ENCODE measurements around the gene WDR88. TPM values are rescaled to one million over a fixed set of nuclear protein-coding genes. Genes with fewer than 3 reads are reported as not detected.

Gene WDR88
- total and polyA plus RNA-seq, 3 experiments from 2014 or later: 0.25 TPM; not detected in 2

DNA sequence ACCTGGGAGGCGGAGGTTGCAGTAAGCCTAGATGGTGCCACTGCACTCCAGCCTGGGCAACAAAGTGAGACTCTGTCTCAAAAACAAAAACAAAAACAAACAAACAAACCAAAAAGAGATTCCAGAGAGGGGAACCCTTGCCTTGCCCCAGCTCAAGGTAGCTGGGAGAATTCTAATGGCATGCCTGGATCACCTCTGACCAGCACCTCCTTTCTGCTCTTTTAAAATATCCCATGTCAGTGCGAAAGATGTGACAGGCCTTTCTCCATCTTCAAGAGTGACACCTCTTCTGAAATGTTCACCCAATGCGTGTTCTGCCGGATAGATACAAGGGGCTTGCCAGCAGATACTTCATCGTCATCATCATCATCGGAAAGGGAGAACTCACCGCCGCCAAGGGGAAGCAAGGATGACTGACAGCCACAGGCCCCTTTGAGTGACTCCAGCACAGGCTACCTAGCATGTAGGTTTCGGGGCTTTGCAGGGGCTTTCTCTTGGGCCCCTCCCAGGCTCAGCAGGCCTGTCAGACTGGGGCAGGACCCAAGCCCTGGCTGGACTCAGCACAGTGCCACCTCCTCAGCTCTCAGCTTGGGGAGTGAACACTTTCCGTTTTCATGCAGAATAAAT, 43.4 kb downstream of the WDR88 start:
- peaks cover 0 to 4% (median 4%) of the 10 kb centered on the region in 5 donors for H3K9me3 Mint-ChIP-seq
- H3K27me3 ChIP-seq (ENCODE audit: insufficient read depth, low read length, poor library complexity, severe bottlenecking): no peaks in the 10 kb centered on the region
- H3K4me3 ChIP-seq (ENCODE audit: low read length): no peak overlapping the region
- ChIA-PET POLR2A (interaction anchor here (1.1 to 3.0 kb wide), 2 partner anchors 14 to 18 kb away, joined by 3 to 62 read pairs; no protein-coding TSS in a partner anchor), CTCF (interaction anchor here (2.6 to 4.5 kb wide), 4 partner anchors 9 to 49 kb away, joined by 13 to 80 read pairs (median 24); no protein-coding TSS in a partner anchor)
- H3K36me3 ChIP-seq (ENCODE audit: insufficient read depth, low read length): no peaks in the 10 kb centered on the region
- H3K27me3 Mint-ChIP-seq: peaks cover 4 to 9% of the 10 kb centered on the region in 2 donors
- peak overlapping the region; percentile 97 for H3K27ac ChIP-seq (ENCODE audit: low read depth, low read length)
- H3K4me3 Mint-ChIP-seq: peak overlapping the region; percentile 93 to 98 (median 97)
- peaks cover 19% of the 10 kb centered on the region for H3K4me1 ChIP-seq (ENCODE audit: insufficient read depth, low read length)
- DNase-seq: no peak
- peaks cover 39 to 68% (median 45%) of the 10 kb centered on the region in 3 donors for H3K4me1 Mint-ChIP-seq
- peak overlapping the region in 7 of 8 donors; percentile 45 to 100 (median 98) for H3K27ac Mint-ChIP-seq
- peaks cover 0 to 10% (median 4%) of the 10 kb centered on the region in 3 donors for H3K36me3 Mint-ChIP-seq
- no peaks in the 10 kb centered on the region for H3K9me3 ChIP-seq (ENCODE audit: low read length)

DNA sequence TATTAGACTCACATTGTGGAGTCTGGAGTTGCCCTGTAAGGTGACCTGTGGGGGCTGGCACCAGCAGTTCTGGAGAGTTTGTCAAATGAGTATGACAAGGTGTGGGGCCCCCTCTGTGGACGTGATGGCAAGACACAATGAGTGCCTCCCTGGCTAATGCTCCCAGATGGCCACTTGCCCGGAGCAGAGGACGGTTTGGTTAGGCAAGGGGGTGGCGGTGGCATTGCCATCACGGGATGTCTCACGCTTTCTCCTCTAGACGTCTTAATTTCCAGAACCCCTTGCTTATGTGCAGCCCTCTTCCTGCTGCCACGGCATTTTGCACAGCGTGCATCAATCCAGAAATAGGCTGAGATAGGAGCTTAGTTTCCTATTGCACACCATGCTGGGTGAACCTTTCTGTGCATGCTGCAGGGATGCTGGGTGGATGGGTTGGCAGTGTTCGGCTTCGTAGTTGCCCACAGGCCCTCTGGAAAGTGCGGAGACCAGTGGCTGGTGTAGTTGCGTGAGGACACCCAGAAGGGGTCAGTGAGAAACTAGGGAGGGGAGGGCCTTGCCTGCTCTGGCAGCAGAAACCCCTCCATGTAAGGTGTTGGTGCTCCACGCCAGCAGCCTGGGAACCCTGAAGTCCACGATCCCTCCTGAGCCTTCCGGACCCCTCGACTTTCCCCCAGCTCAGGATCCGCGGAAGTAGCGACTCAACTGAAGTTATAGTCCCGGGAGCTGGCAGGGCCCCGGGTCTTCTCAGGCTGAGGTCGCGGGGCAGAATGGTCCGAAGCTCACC, 44.2 kb downstream of the WDR88 start:
- Histone ChIP-seq H3K27ac (ENCODE audit: low read depth, low read length) (peak overlapping the region; percentile 97), H3K4me1 (ENCODE audit: insufficient read depth, low read length) (peaks cover 19% of the 10 kb centered on the region), H3K4me3 (ENCODE audit: low read length) (peak overlapping the region; percentile 97), H3K27me3 (ENCODE audit: insufficient read depth, low read length, poor library complexity, severe bottlenecking) (no peaks in the 10 kb centered on the region), H3K36me3 (ENCODE audit: insufficient read depth, low read length) (no peaks in the 10 kb centered on the region), H3K9me3 (ENCODE audit: low read length) (no peaks in the 10 kb centered on the region)
- ChIA-PET POLR2A (interaction anchor here (1.0 to 3.0 kb wide), 8 partner anchors 9 to 996 kb away, joined by 3 to 62 read pairs (median 6); partner anchors contain the start of genes ANKRD27, LSM14A and NUDT19), CTCF (interaction anchor here (0.7 to 4.5 kb wide), 16 partner anchors 8 to 996 kb away, joined by 3 to 80 read pairs (median 8); partner anchors contain the start of genes LSM14A and SLC7A10)
- peaks cover 0 to 10% (median 4%) of the 10 kb centered on the region in 3 donors for H3K36me3 Mint-ChIP-seq
- H3K9me3 Mint-ChIP-seq: peaks cover 0 to 4% (median 4%) of the 10 kb centered on the region in 5 donors
- peak overlapping the region; percentile 93 to 98 (median 97) for H3K4me3 Mint-ChIP-seq
- no peak for DNase-seq
- peak overlapping the region; percentile 98 to 100 (median 99) for H3K27ac Mint-ChIP-seq
- peaks cover 38 to 67% (median 46%) of the 10 kb centered on the region in 3 donors for H3K4me1 Mint-ChIP-seq
- peaks cover 4 to 9% of the 10 kb centered on the region in 2 donors for H3K27me3 Mint-ChIP-seq

DNA sequence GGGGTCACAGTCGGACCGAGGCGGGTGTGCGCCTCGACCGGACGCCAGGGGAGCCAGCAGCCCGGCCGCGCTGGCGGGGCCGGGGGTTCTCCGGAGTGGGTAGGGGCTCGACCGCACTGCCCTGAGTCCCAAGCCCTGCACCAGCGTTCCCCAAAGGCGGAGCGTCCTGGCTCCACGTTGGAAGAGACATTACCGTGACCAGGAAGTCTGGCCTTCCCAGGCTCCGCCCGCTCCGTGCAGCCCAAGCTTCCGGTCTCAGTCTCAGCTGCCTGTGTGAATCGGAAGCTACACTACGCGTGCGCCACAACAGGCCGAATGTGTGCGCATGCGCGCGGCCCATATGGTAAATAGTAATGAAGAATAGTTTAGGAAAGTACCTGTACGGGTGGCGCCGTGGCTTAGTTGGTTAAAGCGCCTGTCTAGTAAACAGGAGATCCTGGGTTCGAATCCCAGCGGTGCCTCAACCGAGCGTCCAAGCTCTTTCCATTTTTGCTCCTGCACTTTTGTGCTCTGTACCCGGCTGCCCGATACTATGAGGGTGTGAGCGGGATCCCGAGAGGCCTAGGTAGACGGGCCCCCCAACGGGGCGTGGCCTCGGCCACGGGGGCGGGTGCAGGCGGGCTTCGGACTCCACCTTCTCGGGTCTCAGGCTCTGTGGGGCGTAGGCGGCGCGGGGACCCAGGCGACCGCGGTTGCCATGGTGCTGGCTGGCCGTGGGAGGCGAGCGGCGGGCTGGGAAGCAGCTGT, 44.9 kb downstream of the WDR88 start:
- Histone ChIP-seq H3K4me3 (ENCODE audit: low read length) (peak overlapping the region; percentile 97), H3K4me1 (ENCODE audit: insufficient read depth, low read length) (peaks cover 19% of the 10 kb centered on the region), H3K27me3 (ENCODE audit: insufficient read depth, low read length, poor library complexity, severe bottlenecking) (no peaks in the 10 kb centered on the region), H3K9me3 (ENCODE audit: low read length) (no peaks in the 10 kb centered on the region), H3K27ac (ENCODE audit: low read depth, low read length) (peak overlapping the region; percentile 97), H3K36me3 (ENCODE audit: insufficient read depth, low read length) (no peaks in the 10 kb centered on the region)
- H3K27ac Mint-ChIP-seq: peak overlapping the region; percentile 98 to 100 (median 99)
- H3K27me3 Mint-ChIP-seq: peaks cover 4 to 9% of the 10 kb centered on the region in 2 donors
- H3K4me1 Mint-ChIP-seq: peaks cover 35 to 63% (median 41%) of the 10 kb centered on the region in 3 donors
- peak overlapping the region; percentile 93 to 98 (median 97) for H3K4me3 Mint-ChIP-seq
- DNase-seq: peak; percentile 86 to 99 (median 98)
- H3K9me3 Mint-ChIP-seq: peaks cover 0 to 4% (median 4%) of the 10 kb centered on the region in 5 donors
- peaks cover 0 to 10% (median 4%) of the 10 kb centered on the region in 3 donors for H3K36me3 Mint-ChIP-seq
- CTCF ChIA-PET: interaction anchor here (0.7 to 4.5 kb wide), 17 partner anchors 10 to 995 kb away, joined by 3 to 80 read pairs (median 7); partner anchors contain the start of genes LSM14A and SLC7A10
- POLR2A ChIA-PET: interaction anchor here (1.0 to 3.0 kb wide), 9 partner anchors 10 to 995 kb away, joined by 3 to 62 read pairs (median 5); partner anchors contain the start of genes ANKRD27, LSM14A and NUDT19

DNA sequence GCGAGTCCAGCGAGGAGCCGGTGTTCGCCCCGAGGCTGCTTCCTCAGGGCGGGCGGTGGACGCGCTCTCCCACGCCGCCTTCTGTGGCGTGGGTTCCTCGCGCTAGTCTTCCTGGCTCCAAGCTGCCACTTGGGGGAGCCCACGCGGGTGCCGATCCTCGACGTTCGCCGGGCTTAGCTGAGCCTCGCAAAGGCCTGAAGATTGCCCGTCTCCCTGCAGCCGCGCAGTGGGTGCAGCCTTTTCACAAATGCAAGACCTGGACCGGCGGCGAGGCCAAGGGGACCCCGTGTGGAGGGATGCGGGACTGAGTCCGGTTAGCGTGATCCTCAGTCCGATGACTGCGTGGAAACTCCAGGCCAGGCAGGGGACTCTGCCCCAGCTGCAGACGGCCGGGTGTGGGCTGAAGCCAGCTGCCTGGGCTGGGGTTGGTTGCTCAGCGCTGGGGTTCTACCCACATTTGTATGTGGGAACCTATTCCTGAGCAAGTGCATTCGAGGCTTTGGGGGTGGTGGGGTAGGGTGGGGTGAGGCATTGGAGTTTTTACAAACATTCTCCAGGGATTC, 45.6 kb downstream of the WDR88 start:
- Mint-ChIP-seq H3K4me3 (peak overlapping the region; percentile 93 to 98 (median 97)), H3K27ac (peak overlapping the region; percentile 82 to 100 (median 99)), H3K4me1 (peaks cover 29 to 57% (median 35%) of the 10 kb centered on the region in 3 donors), H3K9me3 (peaks cover 0 to 4% (median 4%) of the 10 kb centered on the region in 5 donors), H3K27me3 (peaks cover 4 to 9% of the 10 kb centered on the region in 2 donors), H3K36me3 (peaks cover 0 to 10% (median 2%) of the 10 kb centered on the region in 3 donors)
- H3K27ac ChIP-seq (ENCODE audit: low read depth, low read length): peak overlapping the region; percentile 97
- ChIA-PET POLR2A (interaction anchor here (1.0 to 3.0 kb wide), 7 partner anchors 11 to 995 kb away, joined by 3 to 62 read pairs (median 6); partner anchors contain the start of genes ANKRD27, LSM14A and NUDT19), CTCF (interaction anchor here (0.9 to 4.5 kb wide), 16 partner anchors 10 to 994 kb away, joined by 3 to 80 read pairs (median 7); partner anchors contain the start of gene LSM14A)
- H3K9me3 ChIP-seq (ENCODE audit: low read length): no peaks in the 10 kb centered on the region
- peak in 2 of 5 donors; percentile 75 to 88 for DNase-seq
- H3K36me3 ChIP-seq (ENCODE audit: insufficient read depth, low read length): no peaks in the 10 kb centered on the region
- H3K4me3 ChIP-seq (ENCODE audit: low read length): peak overlapping the region; percentile 97
- H3K4me1 ChIP-seq (ENCODE audit: insufficient read depth, low read length): peaks cover 19% of the 10 kb centered on the region
- H3K27me3 ChIP-seq (ENCODE audit: insufficient read depth, low read length, poor library complexity, severe bottlenecking): no peaks in the 10 kb centered on the region

DNA sequence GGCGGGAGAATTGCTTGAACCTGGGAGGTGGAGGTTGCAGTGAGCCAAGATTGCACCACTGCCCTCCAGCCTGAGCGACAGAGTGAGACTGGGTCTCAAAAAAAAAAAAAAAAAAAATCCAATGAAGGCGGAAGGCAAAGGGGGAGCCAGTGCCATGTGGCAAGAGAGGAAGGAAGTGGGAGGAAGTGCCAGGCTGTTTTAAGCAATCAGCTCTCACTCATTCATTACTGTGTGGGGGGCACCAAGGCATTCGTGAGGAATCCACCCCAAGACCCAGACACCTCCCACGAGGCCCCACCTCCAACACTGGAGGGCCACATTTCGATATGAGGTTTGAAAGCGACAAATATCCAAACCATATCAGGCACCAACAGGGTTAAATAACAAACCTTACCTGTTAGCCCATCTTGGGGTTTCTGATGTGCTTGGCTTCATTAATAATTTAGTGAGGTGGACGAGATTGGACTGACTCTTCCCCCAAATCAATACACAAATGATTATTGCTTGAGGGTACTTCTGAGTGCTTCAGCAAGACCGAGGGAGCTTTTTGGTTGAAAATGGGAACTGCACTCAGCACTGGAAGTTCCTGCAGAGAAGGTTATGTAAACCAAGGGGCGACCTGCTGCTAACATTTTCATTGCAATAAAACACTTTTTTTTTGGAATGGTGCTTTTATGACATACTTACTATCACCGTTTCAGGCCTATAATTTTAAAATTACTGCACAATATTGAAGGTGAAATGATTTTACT, 54.7 kb downstream of the WDR88 start:
- Mint-ChIP-seq H3K4me1 (peaks cover 6 to 11% (median 10%) of the 10 kb centered on the region in 3 donors), H3K27me3 (peaks cover 3 to 9% of the 10 kb centered on the region in 2 donors), H3K9me3 (no peaks in the 10 kb centered on the region), H3K36me3 (no peaks in the 10 kb centered on the region), H3K4me3 (no peak overlapping the region), H3K27ac (peak overlapping the region in 1 of 8 donors; percentile 83)
- peaks cover 5% of the 10 kb centered on the region for H3K4me1 ChIP-seq (ENCODE audit: insufficient read depth, low read length)
- no peak for DNase-seq
- no peak overlapping the region for H3K4me3 ChIP-seq (ENCODE audit: low read length)
- H3K36me3 ChIP-seq (ENCODE audit: insufficient read depth, low read length): no peaks in the 10 kb centered on the region
- H3K27me3 ChIP-seq (ENCODE audit: insufficient read depth, low read length, poor library complexity, severe bottlenecking): no peaks in the 10 kb centered on the region
- ChIA-PET POLR2A (interaction anchor here (0.7 kb wide), 1 partner anchor 52 kb away, joined by 10 read pairs; no protein-coding TSS in a partner anchor), CTCF (interaction anchor here (1.3 to 4.7 kb wide), 3 partner anchors 10 to 42 kb away, joined by 3 to 30 read pairs (median 15); no protein-coding TSS in a partner anchor)
- no peak overlapping the region for H3K27ac ChIP-seq (ENCODE audit: low read depth, low read length)
- no peaks in the 10 kb centered on the region for H3K9me3 ChIP-seq (ENCODE audit: low read length)

DNA sequence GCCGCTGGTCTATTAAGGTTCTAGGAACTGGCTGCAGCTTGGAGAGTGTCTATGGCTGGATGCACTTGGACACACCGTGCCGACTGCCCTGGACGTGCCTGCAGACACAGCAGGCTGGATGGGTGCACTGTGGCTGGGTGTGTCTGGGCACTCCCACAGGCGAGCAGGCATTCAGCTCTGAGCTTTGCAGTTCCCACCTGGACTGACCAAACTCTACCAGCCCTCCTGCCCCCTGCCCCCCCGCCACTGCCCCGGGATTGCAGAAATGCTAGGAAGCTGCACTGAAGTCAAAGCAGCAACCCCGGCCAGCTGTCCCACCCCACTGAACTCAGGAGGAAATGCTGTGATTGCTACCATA, 55.2 kb downstream of the WDR88 start:
- Mint-ChIP-seq H3K27ac (peak overlapping the region in 1 of 8 donors; percentile 83), H3K9me3 (no peaks in the 10 kb centered on the region), H3K4me3 (no peak overlapping the region), H3K27me3 (peaks cover 9 to 14% of the 10 kb centered on the region in 2 donors), H3K36me3 (no peaks in the 10 kb centered on the region), H3K4me1 (peaks cover 6 to 11% (median 10%) of the 10 kb centered on the region in 3 donors)
- CTCF ChIA-PET: interaction anchor here (1.3 to 4.7 kb wide), 3 partner anchors 10 to 43 kb away, joined by 3 to 30 read pairs (median 15); no protein-coding TSS in a partner anchor
- no peaks in the 10 kb centered on the region for H3K36me3 ChIP-seq (ENCODE audit: insufficient read depth, low read length)
- no peaks in the 10 kb centered on the region for H3K9me3 ChIP-seq (ENCODE audit: low read length)
- no peak for DNase-seq
- no peak overlapping the region for H3K4me3 ChIP-seq (ENCODE audit: low read length)
- POLR2A ChIA-PET: no interaction called here
- H3K4me1 ChIP-seq (ENCODE audit: insufficient read depth, low read length): peaks cover 5% of the 10 kb centered on the region
- peaks cover 2% of the 10 kb centered on the region for H3K27me3 ChIP-seq (ENCODE audit: insufficient read depth, low read length, poor library complexity, severe bottlenecking)
- no peak overlapping the region for H3K27ac ChIP-seq (ENCODE audit: low read depth, low read length)
